Thyroid gland (tissue), 4 donors: ENCODE results near the gene DLK1.

Experiments
- POLR2A ChIP-seq, 2 donors: fragments of 450-650 bp; IDR thresholded peaks; one replicate each; pipeline ENCODE4 v1.6.1; 2017; ENCODE audit warnings: antibody characterized with exemption in 2 of 2, mild to moderate bottlenecking in 2 of 2, moderate library complexity in 1 of 2
- TF ChIP-seq, protein P1 (sequence below), 6 experiments: fragments of 200-600 bp in 3 of 6; fragments of 450-650 bp in 3 of 6; sonication (generic) in 3 of 6; IDR thresholded peaks; one replicate each; pipeline ENCODE4 v1.5.1; 2016 to 2019; ENCODE audit warnings: antibody characterized with exemption in 6 of 6, mild to moderate bottlenecking in 2 of 6, inconsistent platforms in 1 of 6, moderate library complexity in 1 of 6

DNA sequence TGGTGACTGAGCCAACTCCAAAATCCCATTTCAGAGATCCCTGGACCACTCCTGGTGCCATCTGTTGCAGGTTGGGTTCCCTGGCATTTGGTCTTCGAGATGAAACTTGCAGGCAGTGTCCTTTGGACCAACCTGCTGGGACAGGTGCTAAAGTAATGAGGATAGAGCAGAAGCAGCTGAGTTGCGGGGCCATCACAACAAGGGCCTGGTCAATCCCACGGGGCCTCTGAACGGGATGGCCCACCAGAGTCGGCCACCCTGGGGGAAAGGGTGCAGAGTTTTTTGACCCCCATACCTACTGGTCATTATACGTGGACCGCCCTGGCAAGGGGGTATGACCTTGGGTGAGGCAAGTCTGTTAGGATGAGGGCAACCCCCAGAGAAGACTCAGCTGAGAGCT is 39.3 kb downstream of the DLK1 start:
- TF ChIP-seq, protein P1, sequence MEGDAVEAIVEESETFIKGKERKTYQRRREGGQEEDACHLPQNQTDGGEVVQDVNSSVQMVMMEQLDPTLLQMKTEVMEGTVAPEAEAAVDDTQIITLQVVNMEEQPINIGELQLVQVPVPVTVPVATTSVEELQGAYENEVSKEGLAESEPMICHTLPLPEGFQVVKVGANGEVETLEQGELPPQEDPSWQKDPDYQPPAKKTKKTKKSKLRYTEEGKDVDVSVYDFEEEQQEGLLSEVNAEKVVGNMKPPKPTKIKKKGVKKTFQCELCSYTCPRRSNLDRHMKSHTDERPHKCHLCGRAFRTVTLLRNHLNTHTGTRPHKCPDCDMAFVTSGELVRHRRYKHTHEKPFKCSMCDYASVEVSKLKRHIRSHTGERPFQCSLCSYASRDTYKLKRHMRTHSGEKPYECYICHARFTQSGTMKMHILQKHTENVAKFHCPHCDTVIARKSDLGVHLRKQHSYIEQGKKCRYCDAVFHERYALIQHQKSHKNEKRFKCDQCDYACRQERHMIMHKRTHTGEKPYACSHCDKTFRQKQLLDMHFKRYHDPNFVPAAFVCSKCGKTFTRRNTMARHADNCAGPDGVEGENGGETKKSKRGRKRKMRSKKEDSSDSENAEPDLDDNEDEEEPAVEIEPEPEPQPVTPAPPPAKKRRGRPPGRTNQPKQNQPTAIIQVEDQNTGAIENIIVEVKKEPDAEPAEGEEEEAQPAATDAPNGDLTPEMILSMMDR (IDR thresholded peaks at IDR 0.05), result no peak
- no peak for TF ChIP-seq POLR2A (IDR thresholded peaks at IDR 0.05)
